AG08395 (cell line): ENCODE measurements around the gene SASH1.
A peak's percentile ranks its signal among the peaks of the same experiment; 100 is the strongest.
"Not testable (repeated sequence)": the region's sequence is repeated elsewhere in the genome, so short reads cannot be mapped to it uniquely, and the experiment has no call there.

ENCODE experiments used
- DNase-seq: peaks from one replicate; pipeline ENCODE4 v3.0.0; 2012; ENCODE audit warnings: mixed read lengths, low spot score

SASH1 gene

DNA sequence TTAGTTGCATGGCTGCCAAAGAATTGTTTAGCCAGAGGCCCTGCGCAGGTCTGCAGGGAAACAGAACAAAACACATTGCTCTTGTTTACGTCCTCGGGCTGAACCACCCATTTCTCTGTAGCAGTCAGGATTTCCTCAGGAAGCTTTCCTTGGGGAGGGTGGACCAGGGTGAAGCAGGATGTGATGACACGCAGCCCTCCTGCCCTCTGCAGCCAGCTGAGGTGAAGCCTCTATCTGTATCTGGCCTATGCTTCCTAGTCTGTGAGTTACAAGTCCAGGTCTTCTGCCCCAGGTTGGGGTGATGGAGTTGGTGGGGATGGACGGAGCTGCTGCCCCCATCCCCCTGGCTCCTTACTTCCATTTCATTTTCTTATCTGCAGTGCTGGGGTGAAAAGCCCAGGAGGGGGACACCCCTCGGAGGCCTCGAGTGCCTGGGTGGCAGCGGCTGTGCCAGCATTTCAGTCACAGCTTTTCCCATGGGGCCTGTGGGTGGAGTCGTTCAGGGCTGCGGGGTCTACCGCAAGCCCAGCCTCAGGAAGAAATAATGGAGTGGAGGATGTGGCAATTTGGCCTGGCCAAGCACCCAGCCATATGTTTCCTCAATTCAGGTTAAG lies 24.9 kb downstream of the SASH1 start:
- DNase-seq: peak; percentile 29

DNA sequence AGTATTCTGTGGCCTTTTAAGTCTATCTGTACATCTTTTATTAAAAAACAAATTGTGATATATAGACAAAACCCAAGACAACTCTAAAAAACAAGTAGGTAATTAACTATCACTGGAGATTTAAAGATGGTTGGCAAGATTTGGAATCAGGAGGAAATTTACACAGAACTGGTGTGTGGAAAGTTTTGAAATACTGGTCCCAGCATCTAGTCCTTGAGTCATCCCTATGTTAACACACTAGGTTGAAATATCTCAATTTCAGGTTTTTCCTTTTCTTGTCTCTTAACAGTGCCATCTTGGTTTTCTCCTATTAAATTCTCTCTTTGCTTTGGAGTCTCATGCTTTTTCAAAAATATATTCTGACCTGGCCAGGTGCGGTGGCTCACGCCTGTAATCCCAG lies 27.5 kb downstream of the SASH1 start:
- no peak for DNase-seq

GRCh38 chr6:148374040-148374774 lies 31.6 kb downstream of the SASH1 start:
- DNase-seq: no peak

DNA sequence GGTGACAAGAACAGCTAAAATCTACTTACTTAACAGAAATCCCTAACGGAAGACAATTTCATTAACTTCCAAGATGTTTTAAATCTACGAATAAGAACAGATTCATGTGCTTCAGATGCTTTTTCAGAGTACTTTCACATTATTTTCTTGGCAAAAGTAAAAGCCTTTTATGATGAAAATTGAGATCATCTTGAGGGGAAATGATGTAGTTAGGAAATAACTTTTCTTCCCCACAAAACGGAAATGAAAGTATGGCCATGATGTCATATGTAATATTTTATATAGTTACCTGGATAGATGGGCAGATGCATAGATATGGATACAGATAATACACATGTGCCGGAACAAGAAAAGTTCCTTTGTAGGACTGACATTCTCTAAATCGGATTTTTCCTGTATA lies 32.8 kb downstream of the SASH1 start:
- no peak for DNase-seq

DNA sequence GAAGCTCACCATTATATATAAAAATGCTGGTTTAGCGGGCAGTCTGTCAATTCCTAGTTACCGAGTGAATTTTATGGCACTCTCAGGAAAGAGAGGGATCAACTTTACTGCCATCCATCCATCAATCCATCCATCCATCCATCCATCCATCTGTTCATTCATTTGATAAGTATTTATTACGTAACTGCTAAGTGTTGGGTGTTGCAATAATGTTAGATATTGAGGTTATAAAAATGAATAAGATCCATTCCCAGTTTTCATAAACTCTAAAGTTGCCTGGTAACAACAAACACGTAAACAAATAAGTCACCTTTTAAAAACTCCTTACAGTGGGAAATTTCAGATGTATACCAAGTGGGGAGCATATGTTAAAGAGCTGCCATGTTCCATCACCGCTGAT lies 36.8 kb downstream of the SASH1 start:
- no peak for DNase-seq

DNA sequence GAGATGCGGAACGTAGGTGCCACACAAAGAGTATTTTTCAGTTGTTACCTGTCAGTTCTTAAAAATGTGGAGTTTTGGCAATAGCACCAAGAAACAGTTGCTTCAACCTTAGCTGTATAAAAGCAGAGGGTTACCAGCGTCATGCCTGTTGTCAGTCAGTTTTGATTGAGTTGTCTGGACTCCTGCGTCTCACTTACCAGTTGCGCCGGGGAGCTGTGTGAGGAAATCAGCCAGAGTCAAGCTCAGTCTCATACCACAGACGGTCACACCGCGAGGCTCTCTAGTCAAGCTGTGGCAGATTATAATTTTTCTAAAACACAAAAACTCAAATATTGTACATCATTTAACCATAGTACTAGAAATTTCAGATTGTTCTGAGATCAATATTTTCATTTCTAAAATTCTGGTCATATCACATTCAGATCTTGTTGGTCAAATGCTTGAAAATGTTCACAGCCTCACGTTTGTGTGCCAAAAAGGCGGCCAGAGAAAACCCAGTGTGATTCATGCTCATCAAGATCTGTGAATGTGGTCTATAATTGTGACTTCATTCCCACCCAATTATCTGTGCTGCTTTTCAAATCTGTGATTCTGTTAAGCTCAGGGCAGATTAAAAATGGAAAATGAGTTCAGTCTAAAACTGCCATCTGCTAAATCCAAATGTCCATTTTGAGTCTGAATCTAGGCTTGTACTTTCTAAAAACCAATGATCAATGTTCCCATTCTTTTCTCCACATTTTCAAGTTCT lies 37.5 kb downstream of the SASH1 start:
- DNase-seq: no peak

DNA sequence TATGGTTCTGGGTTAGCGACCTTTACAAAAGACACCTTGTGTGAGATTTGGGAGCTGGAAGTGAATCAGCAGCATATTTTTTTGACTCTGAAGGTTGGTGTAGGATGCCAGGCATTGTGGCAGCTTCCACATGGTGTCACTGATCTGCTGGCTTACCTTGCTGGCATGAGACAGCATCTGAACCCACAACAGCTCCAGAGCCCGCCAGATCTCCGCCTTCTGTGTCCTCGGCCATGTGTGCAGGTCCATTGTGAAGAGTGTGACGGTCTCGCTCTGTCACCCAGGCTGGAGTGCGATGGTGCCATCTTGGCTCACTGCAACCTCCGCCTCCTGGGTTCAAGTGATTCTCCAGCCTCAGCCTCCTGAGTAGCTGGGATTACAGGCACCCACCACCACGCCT lies 39.4 kb downstream of the SASH1 start:
- not testable (repeated sequence) for DNase-seq

DNA sequence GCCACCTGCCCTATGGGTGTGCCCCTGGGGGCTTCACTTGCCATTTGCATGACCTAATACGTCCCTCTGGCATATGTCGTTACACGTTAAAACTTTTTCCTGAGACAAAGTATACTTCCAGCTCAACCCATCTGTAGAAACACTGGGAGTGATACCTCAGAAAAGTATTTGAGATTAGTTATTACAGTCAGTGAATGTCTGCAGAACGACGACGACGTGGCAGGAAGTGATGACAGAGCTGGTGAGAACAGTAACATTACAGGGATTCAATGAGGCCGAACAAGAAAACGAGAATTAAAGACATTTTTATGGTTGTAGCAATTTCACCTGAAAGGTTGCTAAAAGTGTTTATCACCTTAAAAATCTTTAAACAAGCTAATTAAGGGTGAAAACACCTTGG lies 40.2 kb downstream of the SASH1 start:
- no peak for DNase-seq

DNA sequence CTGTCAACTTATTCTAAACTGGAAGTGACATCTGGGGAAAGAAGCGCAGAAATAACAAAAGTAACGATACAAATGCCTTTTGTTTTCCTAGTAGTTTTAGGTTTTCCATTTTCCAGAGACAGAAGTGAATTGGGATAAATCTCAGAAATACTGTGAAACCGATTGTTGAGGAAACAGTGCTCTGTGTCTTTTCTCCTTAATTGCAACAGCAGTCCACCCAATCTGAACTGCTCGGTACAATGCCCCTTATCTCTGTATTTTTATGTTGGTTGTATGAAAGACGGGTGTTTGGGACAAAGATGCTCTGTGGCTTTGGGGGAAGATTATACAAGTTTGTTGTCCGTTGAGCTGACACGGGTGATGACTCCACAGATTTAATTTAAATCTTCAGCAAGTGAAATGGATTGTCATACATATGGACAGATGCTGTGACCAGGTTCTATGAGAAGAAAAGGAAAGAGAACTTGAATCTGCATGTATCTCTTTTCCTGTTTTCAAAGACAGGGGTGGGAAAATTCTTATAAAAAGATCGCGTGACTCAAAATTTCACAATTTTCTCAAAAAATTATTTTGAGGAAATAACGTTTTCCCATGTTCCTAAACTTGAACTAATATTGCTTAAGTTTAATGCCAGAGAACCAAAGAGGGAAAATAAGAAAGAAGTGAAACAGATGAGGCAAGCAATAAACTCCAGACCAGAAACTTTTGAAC lies 41.2 kb downstream of the SASH1 start:
- no peak for DNase-seq

- no peak for DNase-seq
These were observed 42.7 kb downstream of the SASH1 start for GRCh38 chr6:148385379-148385778.

DNA sequence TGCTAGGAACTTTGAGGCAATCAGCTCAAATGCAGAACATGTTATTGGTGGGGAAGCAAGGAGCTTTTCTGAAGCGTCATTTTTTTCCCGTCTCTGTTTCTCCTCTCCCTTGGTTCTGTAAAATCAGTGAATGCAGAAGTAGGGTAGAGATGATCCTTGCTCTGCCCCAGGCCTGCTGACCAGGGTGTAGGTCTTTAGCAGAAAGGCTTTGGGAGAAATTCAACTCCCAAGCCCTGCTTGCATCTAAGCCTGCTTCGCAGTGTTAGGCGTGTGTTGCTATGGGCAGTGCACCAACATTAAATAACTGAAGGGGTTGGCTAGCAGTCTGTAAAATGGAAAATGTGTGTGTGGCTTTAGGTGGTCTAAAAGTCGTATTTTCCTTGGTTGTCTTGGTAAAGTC lies 45.9 kb downstream of the SASH1 start:
- no peak for DNase-seq

DNA sequence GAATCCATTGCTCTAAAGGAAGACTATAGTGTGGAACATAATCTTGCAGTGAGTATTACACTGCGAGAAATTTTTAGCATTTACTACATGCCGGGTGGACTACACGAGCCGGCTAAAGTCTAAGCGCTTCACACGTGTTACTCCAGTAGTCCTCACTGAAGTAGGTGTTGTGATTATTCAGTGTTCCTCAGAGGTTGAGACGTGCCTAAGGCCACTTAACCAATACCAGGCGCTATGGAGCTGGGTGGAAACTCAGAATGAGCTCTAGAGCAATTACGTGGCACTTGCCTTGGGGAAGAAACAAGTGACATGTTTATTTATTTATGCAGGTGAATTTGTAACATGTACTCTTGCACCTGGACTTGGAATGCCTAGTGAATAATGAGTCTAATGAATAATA lies 46.4 kb downstream of the SASH1 start:
- DNase-seq: no peak

GRCh38 chr6:148389917-148390316 lies 47.3 kb downstream of the SASH1 start:
- DNase-seq: no peak

DNA sequence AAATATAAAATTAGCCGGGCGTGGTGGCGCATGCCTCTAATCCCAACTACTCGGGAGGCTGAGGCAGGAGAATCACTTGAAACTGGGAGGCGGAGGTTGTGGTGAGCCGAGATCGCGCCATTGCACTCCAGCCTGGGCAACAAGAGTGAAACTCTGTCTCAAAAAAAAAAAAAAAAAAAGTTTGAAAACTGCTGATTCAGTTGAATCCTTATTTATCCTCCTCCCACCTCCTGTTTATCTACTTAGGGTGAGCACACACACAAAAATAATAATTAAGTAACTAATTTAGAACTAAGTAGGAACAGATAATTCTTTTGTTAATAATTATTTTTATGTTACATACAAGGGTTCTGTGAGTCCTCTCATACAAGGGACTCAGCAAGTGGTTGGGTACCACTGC lies 49.5 kb downstream of the SASH1 start:
- DNase-seq: not testable (repeated sequence)

DNA sequence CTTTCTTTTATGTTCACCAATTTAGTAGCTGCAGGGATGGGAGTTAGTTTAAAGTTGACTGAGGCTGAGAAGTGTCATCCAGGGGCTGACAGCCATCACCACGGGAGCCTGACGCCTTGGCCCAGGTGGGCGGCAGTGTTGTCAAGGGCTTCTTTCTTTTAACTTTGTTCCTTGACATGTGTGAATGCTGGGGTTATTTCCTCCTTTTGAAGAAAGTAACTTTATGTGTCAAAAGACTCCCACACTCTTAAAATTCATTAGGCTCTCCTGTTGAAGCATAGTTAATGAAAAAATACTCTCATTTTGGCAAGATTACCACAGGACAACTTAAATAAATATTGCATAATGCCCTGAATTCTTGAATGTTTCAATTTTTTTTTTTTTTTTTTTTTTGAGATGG lies 50.0 kb downstream of the SASH1 start:
- DNase-seq: no peak

- peak; percentile 27 for DNase-seq
These were observed 53.0 kb downstream of the SASH1 start for GRCh38 chr6:148395583-148396101.

GRCh38 chr6:148396411-148396810 lies 53.8 kb downstream of the SASH1 start:
- DNase-seq: no peak

DNA sequence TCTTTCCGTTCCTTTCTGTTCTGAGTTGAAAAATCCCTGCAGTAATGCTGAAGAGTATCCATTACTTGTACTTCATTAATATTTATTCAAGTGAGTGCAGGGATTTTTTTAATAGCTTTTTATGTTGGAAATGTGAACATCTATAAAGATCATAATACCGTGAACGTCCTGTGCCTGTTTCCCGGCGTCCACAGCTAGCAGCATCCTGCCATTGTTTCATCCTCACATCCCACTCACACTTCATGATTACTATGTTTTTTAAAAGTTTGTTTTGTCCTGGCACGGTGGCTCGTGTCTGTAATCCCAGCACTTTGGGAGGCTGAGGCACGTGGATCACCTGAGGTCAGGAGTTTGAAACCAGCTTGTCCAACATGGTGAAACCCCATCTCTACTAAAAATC lies 54.3 kb downstream of the SASH1 start:
- DNase-seq: no peak

GRCh38 chr6:148398244-148398643 lies 55.6 kb downstream of the SASH1 start:
- DNase-seq: no peak

DNA sequence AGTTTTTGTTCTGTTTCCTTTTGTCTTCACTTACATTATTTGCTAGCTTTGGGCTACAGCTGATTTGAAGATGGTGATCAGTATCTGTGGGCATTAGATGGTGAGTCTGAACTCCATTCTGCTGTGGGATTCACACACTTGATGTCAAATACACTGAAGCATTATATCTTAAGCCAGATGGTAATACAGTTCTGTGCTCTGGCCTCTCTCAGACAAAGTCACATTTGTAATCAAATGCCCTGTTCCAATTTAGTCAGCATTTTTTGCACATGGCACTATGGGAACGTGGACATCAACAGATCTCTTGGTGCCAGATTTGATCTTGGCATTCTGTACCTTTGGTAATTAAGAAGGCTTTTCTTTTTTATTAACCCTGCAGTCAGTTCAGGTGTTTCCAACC lies 56.0 kb downstream of the SASH1 start:
- DNase-seq: no peak

DNA sequence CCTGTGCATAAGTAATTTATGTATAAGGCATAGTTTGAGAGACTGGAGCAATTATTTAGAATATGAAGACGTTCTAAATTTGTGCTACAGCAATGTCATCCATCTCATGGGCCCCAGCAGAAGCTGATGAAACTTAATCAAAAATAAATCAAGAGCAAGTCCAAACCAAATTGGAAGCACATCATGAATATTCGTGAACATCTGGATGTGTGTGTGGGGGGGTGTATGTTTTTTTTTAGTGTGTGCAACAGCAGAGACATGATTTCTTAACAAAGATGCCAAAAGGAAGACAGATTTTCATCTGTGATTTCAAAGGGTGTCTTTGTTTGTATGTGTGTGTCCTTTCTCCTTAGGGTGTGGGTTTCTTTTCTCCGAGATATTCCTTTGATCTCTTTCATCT lies 58.9 kb downstream of the SASH1 start:
- no peak for DNase-seq

- DNase-seq: no peak
These were observed 61.9 kb downstream of the SASH1 start for GRCh38 chr6:148404456-148405054.
